ENCODE data around the gene TTC9C. TPM values are rescaled to one million over a fixed set of nuclear protein-coding genes. Genes with fewer than 3 reads are reported as not detected.

The TTC9C gene
- total and polyA plus RNA-seq, 2 of the 13 experiments (the other 11 are each of a cell fraction or from before 2014, with no cell fraction given), result 28.0 to 36.4 TPM

GRCh38 chr11:62786318-62787004 lies 58.2 kb downstream of the TTC9C start (continued):
- TF ChIP-seq BCLAF1 (IDR thresholded peaks at IDR 0.05), result no peak
- peak; percentile 55 for TF ChIP-seq YY1 (IDR thresholded peaks at IDR 0.05; ENCODE audit: insufficient read depth, insufficient replicate concordance, low read depth, low read length)
- TF ChIP-seq ZMYM3 (CRISPR knock-in tag; IDR thresholded peaks at IDR 0.05), result 0 out of 2 replicates have a peak, but pooled peaks have one; percentile 9
- no peak for TF ChIP-seq PBX2 (CRISPR knock-in tag; IDR thresholded peaks at IDR 0.05)
- no peak for TF ChIP-seq SP4 (CRISPR knock-in tag; IDR thresholded peaks at IDR 0.05)
- 0 out of 2 replicates have a peak, but pooled peaks have one; percentile 24 for TF ChIP-seq PPARG (CRISPR knock-in tag; conservative IDR thresholded peaks at IDR 0.05)
- TF ChIP-seq ZNF350 (CRISPR knock-in tag; IDR thresholded peaks at IDR 0.05; ENCODE audit: borderline replicate concordance, low read depth), result 0 out of 2 replicates have a peak, but pooled peaks have one; percentile 5
- no peak; the same call in 1 of the 2 replicates for TF ChIP-seq ZNF788 (CRISPR knock-in tag; IDR thresholded peaks at IDR 0.05; ENCODE audit: borderline replicate concordance)
- no peak for TF ChIP-seq TEAD2 (CRISPR knock-in tag; IDR thresholded peaks at IDR 0.05)
- no peak for TF ChIP-seq ZFP62 (CRISPR knock-in tag; IDR thresholded peaks at IDR 0.05)
- 0 out of 3 replicates have a peak, but pooled peaks have one; percentile 31 for TF ChIP-seq MXI1 (IDR thresholded peaks at IDR 0.05; ENCODE audit: borderline replicate concordance, low read depth, low read length)
- no peak for TF ChIP-seq SKI (IDR thresholded peaks at IDR 0.05; ENCODE audit: partially characterized antibody)
- TF ChIP-seq ZBTB33 (CRISPR knock-in tag; IDR thresholded peaks at IDR 0.05), result peak; percentile 79
- peak; percentile 19; the same call in 1 of the 2 replicates for TF ChIP-seq MEIS2 (CRISPR knock-in tag; IDR thresholded peaks at IDR 0.05)
- TF ChIP-seq ZNF30 (CRISPR knock-in tag; IDR thresholded peaks at IDR 0.05), result no peak
- TF ChIP-seq ZNF781 (CRISPR knock-in tag; IDR thresholded peaks at IDR 0.05; ENCODE audit: borderline replicate concordance, not compliant biosample characterization), result peak; percentile 58
- no peak for TF ChIP-seq REL (CRISPR knock-in tag; conservative IDR thresholded peaks at IDR 0.05)
- peak; percentile 58; the same call in 1 of the 2 replicates for TF ChIP-seq MTERF4 (CRISPR knock-in tag; IDR thresholded peaks at IDR 0.05)
- no peak for TF ChIP-seq NFIB (CRISPR knock-in tag; IDR thresholded peaks at IDR 0.05; ENCODE audit: borderline replicate concordance)
- TF ChIP-seq PRPF4 (IDR thresholded peaks at IDR 0.05; ENCODE audit: low read depth, low read length, poor library complexity, severe bottlenecking), result no peak
- TF ChIP-seq TFE3 (CRISPR knock-in tag; IDR thresholded peaks at IDR 0.05), result no peak
